ENCODE measurements around the gene PGLYRP4. TPM values are rescaled to one million over a fixed set of nuclear protein-coding genes. Genes with fewer than 3 reads are reported as not detected.

Gene PGLYRP4
- total RNA-seq, 1 experiment from 2014 or later, result not detected

DNA sequence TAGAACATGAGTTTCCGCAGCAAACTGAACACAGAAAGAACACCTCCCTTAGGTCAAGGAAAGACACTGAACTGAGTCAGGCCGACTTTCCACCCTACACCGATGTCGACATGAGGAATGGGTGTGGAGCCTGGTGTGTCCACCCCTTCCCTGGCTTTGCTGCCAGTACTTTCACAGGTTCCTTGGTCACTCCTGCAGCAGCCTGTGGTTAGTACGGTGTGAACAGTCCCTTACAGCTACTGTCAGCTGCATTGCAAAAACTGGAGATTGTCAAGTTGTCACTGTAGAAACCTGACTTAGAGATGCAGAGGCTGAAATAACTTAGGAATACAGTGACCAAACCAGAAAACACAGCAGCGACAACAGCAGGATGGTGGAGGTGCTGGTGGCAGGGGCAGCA is 43.0 kb downstream of the PGLYRP4 start:
- ChIA-PET CTCF (interaction anchor here (1.2 to 2.1 kb wide), 2 partner anchors 13 to 17 kb away, joined by 3 to 6 read pairs; no protein-coding TSS in a partner anchor), POLR2A (no interaction called here)

GRCh38 chr1:153302308-153302707 is 46.3 kb downstream of the PGLYRP4 start:
- DNase-seq (ENCODE audit: low spot score) (no peak), ATAC-seq (no peak)
- Mint-ChIP-seq H3K9me3 (no peaks in the 10 kb centered on the region), H3K27me3 (ENCODE audit: low read depth) (no peaks in the 10 kb centered on the region), H3K4me3 (no peak overlapping the region), H3K27ac (no peak overlapping the region), H3K4me1 (peaks cover 12% of the 10 kb centered on the region), H3K36me3 (no peaks in the 10 kb centered on the region)
- POLR2A ChIA-PET, result no interaction called here
- CTCF ChIA-PET, result interaction anchor here (1.0 to 2.0 kb wide), 2 partner anchors 9 to 14 kb away, joined by 3 to 8 read pairs; no protein-coding TSS in a partner anchor
- TF ChIP-seq NFE2L1 (CRISPR knock-in tag; IDR thresholded peaks at IDR 0.05) (no peak), ZNF281 (CRISPR knock-in tag; IDR thresholded peaks at IDR 0.05) (no peak), IRF2 (CRISPR knock-in tag; IDR thresholded peaks at IDR 0.05; ENCODE audit: borderline replicate concordance, low read depth) (no peak), ATF6 (CRISPR knock-in tag; IDR thresholded peaks at IDR 0.05) (no peak), AR (CRISPR knock-in tag; IDR thresholded peaks at IDR 0.05) (no peak), NR3C1 (CRISPR knock-in tag; conservative IDR thresholded peaks at IDR 0.05; ENCODE audit: low read depth) (no peak), SMAD4 (CRISPR knock-in tag; IDR thresholded peaks at IDR 0.05) (no peak), USF2 (CRISPR knock-in tag; IDR thresholded peaks at IDR 0.05) (no peak), NR1H2 (CRISPR knock-in tag; IDR thresholded peaks at IDR 0.05) (no peak), HMGXB4 (CRISPR knock-in tag; IDR thresholded peaks at IDR 0.05) (no peak), ATF1 (CRISPR knock-in tag; IDR thresholded peaks at IDR 0.05) (no peak)

More for the DNA sequence above, 43.0 kb downstream of the PGLYRP4 start:
- Mint-ChIP-seq H3K4me1 (peaks cover 18% of the 10 kb centered on the region), H3K4me3 (no peak overlapping the region), H3K27me3 (ENCODE audit: low read depth) (no peaks in the 10 kb centered on the region), H3K9me3 (no peaks in the 10 kb centered on the region), H3K36me3 (no peaks in the 10 kb centered on the region), H3K27ac (no peak overlapping the region)
- ATAC-seq, result no peak
- TF ChIP-seq MLX (CRISPR knock-in tag; IDR thresholded peaks at IDR 0.05), result no peak
- TF ChIP-seq, protein P1, sequence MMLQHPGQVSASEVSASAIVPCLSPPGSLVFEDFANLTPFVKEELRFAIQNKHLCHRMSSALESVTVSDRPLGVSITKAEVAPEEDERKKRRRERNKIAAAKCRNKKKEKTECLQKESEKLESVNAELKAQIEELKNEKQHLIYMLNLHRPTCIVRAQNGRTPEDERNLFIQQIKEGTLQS (CRISPR knock-in tag; conservative IDR thresholded peaks at IDR 0.05), result no peak
- TF ChIP-seq ELF4 (CRISPR knock-in tag; IDR thresholded peaks at IDR 0.05; ENCODE audit: low read depth), result no peak
- TF ChIP-seq ZBTB43 (CRISPR knock-in tag; IDR thresholded peaks at IDR 0.05), result no peak
- no peak for TF ChIP-seq ZNF317 (CRISPR knock-in tag; IDR thresholded peaks at IDR 0.05; ENCODE audit: borderline replicate concordance, low read depth)
- TF ChIP-seq, protein P2, sequence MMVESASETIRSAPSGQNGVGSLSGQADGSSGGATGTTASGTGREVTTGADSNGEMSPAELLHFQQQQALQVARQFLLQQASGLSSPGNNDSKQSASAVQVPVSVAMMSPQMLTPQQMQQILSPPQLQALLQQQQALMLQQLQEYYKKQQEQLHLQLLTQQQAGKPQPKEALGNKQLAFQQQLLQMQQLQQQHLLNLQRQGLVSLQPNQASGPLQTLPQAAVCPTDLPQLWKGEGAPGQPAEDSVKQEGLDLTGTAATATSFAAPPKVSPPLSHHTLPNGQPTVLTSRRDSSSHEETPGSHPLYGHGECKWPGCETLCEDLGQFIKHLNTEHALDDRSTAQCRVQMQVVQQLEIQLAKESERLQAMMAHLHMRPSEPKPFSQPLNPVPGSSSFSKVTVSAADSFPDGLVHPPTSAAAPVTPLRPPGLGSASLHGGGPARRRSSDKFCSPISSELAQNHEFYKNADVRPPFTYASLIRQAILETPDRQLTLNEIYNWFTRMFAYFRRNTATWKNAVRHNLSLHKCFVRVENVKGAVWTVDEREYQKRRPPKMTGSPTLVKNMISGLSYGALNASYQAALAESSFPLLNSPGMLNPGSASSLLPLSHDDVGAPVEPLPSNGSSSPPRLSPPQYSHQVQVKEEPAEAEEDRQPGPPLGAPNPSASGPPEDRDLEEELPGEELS (CRISPR knock-in tag; IDR thresholded peaks at IDR 0.05), result no peak
- TF ChIP-seq CBFB (CRISPR knock-in tag; IDR thresholded peaks at IDR 0.05; ENCODE audit: low read depth), result no peak
- DNase-seq (ENCODE audit: low spot score), result no peak
